SK-N-SH (cell line): ENCODE data around the gene FIZ1. TPM values are rescaled to one million over a fixed set of nuclear protein-coding genes. Genes with fewer than 3 reads are reported as not detected.

Source experiments
- CTCF ChIA-PET: fragments of 300-600, 350-600 bp; formaldehyde crosslinking; extraction: SDS; loops from one replicate; lab custom pipeline; 2021; lab: Yijun Ruan, JAX
- POLR2A ChIA-PET: fragments of 350-600 bp; sonication (Branson Sonifier 250); formaldehyde crosslinking; extraction: SDS; loops from one replicate; lab custom pipeline; 2020; ENCODE audit warnings: antibody characterized with exemption, inconsistent platforms; lab: Yijun Ruan, JAX
- DNase-seq: peaks from one replicate; pipeline ENCODE4 v3.0.0; 2012
- H2AFZ ChIP-seq: fragments of 200-600 bp; sonication (generic); 2 replicates; pipeline ENCODE4 v1.8.1; 2016; ENCODE audit warnings: antibody characterized with exemption, mild to moderate bottlenecking, low read depth
- H3F3A ChIP-seq: fragments of 200-600 bp; sonication (generic); replicated peaks from 2 replicates; pipeline ENCODE3; 2016; ENCODE audit warnings: antibody characterized with exemption, mild to moderate bottlenecking; ENCODE audit not compliant: insufficient read depth
- H3K27ac ChIP-seq, 2 experiments: fragments of 200-500 bp in 1 of 2; fragments of 200-600 bp in 1 of 2; sonication (Bioruptor generic) in 1 of 2; sonication (generic), shearing (Covaris generic) in 1 of 2; 2 replicates each; pipeline versions ENCODE4 v1.5.1 to v1.6.1; 2014 to 2016; ENCODE audit warnings: low read depth in 2 of 2, inconsistent platforms in 1 of 2, low read length in 1 of 2, mild to moderate bottlenecking in 1 of 2, mixed read lengths in 1 of 2
- H3K27me3 ChIP-seq: fragments of 200-600 bp; sonication (generic), shearing (Covaris generic); 2 replicates; pipeline ENCODE4 v1.6.1; 2016; ENCODE audit warnings: mixed run types; ENCODE audit not compliant: insufficient read depth
- H3K36me3 ChIP-seq, 2 experiments: fragments of 200-500 bp in 1 of 2; fragments of 200-600 bp in 1 of 2; sonication (Bioruptor generic) in 1 of 2; sonication (generic) in 1 of 2; replicated peaks in 1 of 2; 2 replicates each; pipeline versions ENCODE3 to v1.5.1; 2014 to 2016; ENCODE audit warnings: low read length in 1 of 2, mild to moderate bottlenecking in 1 of 2; ENCODE audit not compliant: insufficient read depth in 2 of 2, control insufficient read depth in 1 of 2
- H3K4me1 ChIP-seq, 2 experiments: fragments of 200-500 bp in 1 of 2; fragments of 200-600 bp in 1 of 2; sonication (Bioruptor generic) in 1 of 2; sonication (generic), shearing (Covaris generic) in 1 of 2; 2 replicates each; pipeline versions ENCODE4 v1.5.1 to v1.6.1; 2014 to 2016; ENCODE audit warnings: low read depth in 1 of 2, low read length in 1 of 2, mixed run types in 1 of 2; ENCODE audit not compliant: insufficient read depth in 2 of 2, control insufficient read depth in 1 of 2
- H3K4me2 ChIP-seq: fragments of 200-600 bp; sonication (generic), shearing (Covaris generic); 2 replicates; pipeline ENCODE4 v1.6.1; 2017; ENCODE audit warnings: mixed run types
- H3K4me3 ChIP-seq, 2 experiments: fragments of 200-500 bp in 1 of 2; fragments of 200-600 bp in 1 of 2; sonication (Bioruptor generic) in 1 of 2; sonication (generic), shearing (Covaris generic) in 1 of 2; 2 replicates each; pipeline versions ENCODE4 v1.5.1 to v1.8.1; 2014 to 2016; ENCODE audit warnings: low read depth in 2 of 2, inconsistent platforms in 1 of 2, low read length in 1 of 2, mild to moderate bottlenecking in 1 of 2, mixed read lengths in 1 of 2, moderate library complexity in 1 of 2
- H3K79me2 ChIP-seq: fragments of 200-600 bp; sonication (generic); 2 replicates; pipeline ENCODE4 v1.8.1; 2017; ENCODE audit warnings: mild to moderate bottlenecking; ENCODE audit not compliant: insufficient read depth
- H3K9ac ChIP-seq: fragments of 200-600 bp; sonication (generic); 2 replicates; pipeline ENCODE4 v1.6.1; 2017; ENCODE audit warnings: mixed run types
- H3K9me2 ChIP-seq: fragments of 200-600 bp; sonication (generic); 2 replicates; pipeline ENCODE4 v1.6.1; 2017; ENCODE audit warnings: mixed run types
- H3K9me3 ChIP-seq: fragments of 200-600 bp; sonication (generic); 2 replicates; pipeline ENCODE4 v1.6.1; 2017; ENCODE audit warnings: mixed run types, mild to moderate bottlenecking, moderate library complexity
- H4K20me1 ChIP-seq: fragments of 200-600 bp; sonication (generic); 2 replicates; pipeline ENCODE4 v1.6.1; 2017; ENCODE audit warnings: mild to moderate bottlenecking, mixed run types; ENCODE audit not compliant: insufficient read depth
- FOXM1 ChIP-seq: IDR thresholded peaks from 2 replicates; pipeline ENCODE4 v1.4.0; 2012; ENCODE audit warnings: low read depth, mild to moderate bottlenecking
- GABPA ChIP-seq: IDR thresholded peaks from 2 replicates; pipeline ENCODE4 v1.4.0; 2012; ENCODE audit warnings: low read depth, mild to moderate bottlenecking
- JUND ChIP-seq: IDR thresholded peaks from 2 replicates; pipeline ENCODE4 v1.4.0; 2012
- POLR2AphosphoS5 ChIP-seq: IDR thresholded peaks from 2 replicates; pipeline ENCODE4 v1.6.1; 2012; ENCODE audit warnings: low read depth, low read length
- RFX5 ChIP-seq: IDR thresholded peaks from 2 replicates; pipeline ENCODE4 v1.6.1; 2012; ENCODE audit warnings: mild to moderate bottlenecking, improper control_type of control experiment, low read length
- RXRA ChIP-seq: IDR thresholded peaks from 2 replicates; pipeline ENCODE4 v1.4.0; 2012; ENCODE audit warnings: low read depth, mild to moderate bottlenecking, borderline replicate concordance
- SIN3A ChIP-seq: IDR thresholded peaks from 2 replicates; pipeline ENCODE4 v1.6.1; 2012; ENCODE audit warnings: low read depth, mild to moderate bottlenecking, low read length, moderate library complexity, borderline replicate concordance
- TAF1 ChIP-seq: IDR thresholded peaks from 2 replicates; pipeline ENCODE4 v1.6.1; 2012; ENCODE audit warnings: low read depth, mild to moderate bottlenecking, low read length, moderate library complexity, borderline replicate concordance
- WGBS: methylation state at CpG from one replicate; pipeline ENCODE4 v1.1.6; 2017; ENCODE audit warnings: low lambda C conversion rate; 5-methylcytosine and 5-hydroxymethylcytosine counted together
- polyA plus RNA-seq, 3 experiments: library from polyadenylated mRNA; depleted of rRNA; stranded (reverse); fragments of >200 nt; gene quantifications; 2 replicates each; pipeline ENCODE4 v1.2.3, GENCODE V29; 2012
- TF ChIP-seq, protein P1 (sequence below): IDR thresholded peaks from 2 replicates; pipeline ENCODE4 v1.4.0; 2012; ENCODE audit warnings: low read depth
- TF ChIP-seq, protein P2 (sequence below): IDR thresholded peaks from 2 replicates; pipeline ENCODE4; 2012

Gene FIZ1
- polyA plus RNA-seq, 1 of the 3 experiments (the other 2 are of a cell fraction): 5.7 TPM

DNA sequence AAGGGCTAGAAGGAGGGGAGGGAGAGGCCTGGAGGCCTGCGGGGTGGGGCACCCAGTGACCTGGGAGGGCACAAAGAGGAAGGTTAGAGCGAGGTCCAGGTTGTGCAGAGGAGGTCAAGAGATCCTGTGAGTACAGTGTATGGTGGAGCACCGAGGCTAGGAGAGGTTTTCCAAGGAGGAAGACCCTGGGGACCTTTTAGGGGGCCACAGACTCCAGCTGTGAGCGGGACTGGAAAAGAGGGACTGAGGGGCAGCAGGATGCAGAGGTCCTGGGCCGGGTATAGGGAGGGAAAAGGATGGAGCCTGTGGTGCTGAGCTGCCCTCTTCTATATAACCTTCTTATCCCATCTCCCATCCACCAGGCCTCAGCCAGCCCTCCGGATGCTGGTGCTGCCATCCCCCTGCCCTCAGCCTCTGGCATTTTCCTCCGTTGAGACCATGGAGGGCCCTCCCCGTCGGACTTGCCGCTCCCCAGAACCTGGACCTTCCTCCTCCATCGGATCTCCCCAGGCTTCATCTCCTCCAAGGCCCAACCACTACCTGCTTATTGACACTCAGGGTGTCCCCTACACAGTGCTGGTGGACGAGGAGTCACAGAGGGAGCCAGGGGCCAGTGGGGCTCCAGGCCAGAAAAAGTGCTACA, 45.0 kb upstream of the FIZ1 start:
- CTCF ChIA-PET: interaction anchor here (1.2 to 3.9 kb wide), 4 partner anchors 10 to 38 kb away, joined by 3 to 22 read pairs (median 6); no protein-coding TSS in a partner anchor
- peaks cover 73% of the 10 kb centered on the region for H3K79me2 ChIP-seq
- POLR2A ChIA-PET: no interaction called here
- peak overlapping the region; percentile 95 for H3K4me2 ChIP-seq
- TF ChIP-seq POLR2AphosphoS5: peak; percentile 23; the same call in 1 of the 2 replicates
- TF ChIP-seq, protein P1, sequence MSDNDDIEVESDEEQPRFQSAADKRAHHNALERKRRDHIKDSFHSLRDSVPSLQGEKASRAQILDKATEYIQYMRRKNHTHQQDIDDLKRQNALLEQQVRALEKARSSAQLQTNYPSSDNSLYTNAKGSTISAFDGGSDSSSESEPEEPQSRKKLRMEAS: no peak
- H3K36me3 ChIP-seq: peaks cover 3 to 13% of the 10 kb centered on the region in 2 experiments
- peak overlapping the region; percentile 86 for H3K9ac ChIP-seq
- peak overlapping the region in 1 of 2 experiments; percentile 88; a peak in 3 of 4 replicates for H3K27ac ChIP-seq
- H3F3A ChIP-seq: peaks cover 34% of the 10 kb centered on the region
- WGBS: 47% methylated on average over 12 of the region's 12 CpGs
- H3K4me1 ChIP-seq: peaks cover 21 to 49% of the 10 kb centered on the region in 2 experiments; a peak in 2 of 4 replicates
- no peak overlapping the region for H2AFZ ChIP-seq
- no peaks in the 10 kb centered on the region for H3K27me3 ChIP-seq
- H3K9me2 ChIP-seq: no peaks in the 10 kb centered on the region
- no peaks in the 10 kb centered on the region for H4K20me1 ChIP-seq
- peak; percentile 9 for DNase-seq
- peak overlapping the region; percentile 53 to 81 for H3K4me3 ChIP-seq
- no peaks in the 10 kb centered on the region for H3K9me3 ChIP-seq

DNA sequence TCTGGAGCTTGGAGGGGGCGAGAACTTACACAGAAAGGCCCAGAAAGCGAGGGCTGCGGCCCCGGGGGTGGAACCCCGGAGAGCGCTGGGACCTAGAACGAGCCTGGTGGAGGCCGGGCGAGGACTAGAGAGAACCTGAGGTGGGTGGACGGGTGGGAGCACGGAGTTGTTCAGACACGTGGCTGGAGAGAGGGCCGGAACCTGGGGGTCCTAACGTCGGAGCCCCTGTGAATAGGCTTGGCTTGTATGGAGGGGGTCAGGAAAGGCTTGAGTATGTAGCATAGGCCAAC, 44.5 kb upstream of the FIZ1 start:
- POLR2A ChIA-PET: no interaction called here
- H3K9me2 ChIP-seq: no peaks in the 10 kb centered on the region
- no peaks in the 10 kb centered on the region for H4K20me1 ChIP-seq
- no peaks in the 10 kb centered on the region for H3K27me3 ChIP-seq
- peaks cover 38% of the 10 kb centered on the region for H3F3A ChIP-seq
- H3K4me1 ChIP-seq: peaks cover 21 to 47% of the 10 kb centered on the region in 2 experiments; a peak in 2 of 4 replicates
- peaks cover 77% of the 10 kb centered on the region for H3K79me2 ChIP-seq
- H3K4me2 ChIP-seq: peak overlapping the region; percentile 95
- H3K27ac ChIP-seq: peak overlapping the region; percentile 85 to 88; a peak in 3 of 4 replicates
- 0% methylated on average over 13 of the region's 15 CpGs for WGBS
- H3K4me3 ChIP-seq: peak overlapping the region; percentile 53 to 81
- no peak for DNase-seq
- no peak overlapping the region for H2AFZ ChIP-seq
- no peaks in the 10 kb centered on the region for H3K9me3 ChIP-seq
- H3K9ac ChIP-seq: peak overlapping the region; percentile 86
- peaks cover 3 to 13% of the 10 kb centered on the region in 2 experiments for H3K36me3 ChIP-seq
- TF ChIP-seq JUND: no peak
- no peak for TF ChIP-seq GABPA
- TF ChIP-seq, protein P2, sequence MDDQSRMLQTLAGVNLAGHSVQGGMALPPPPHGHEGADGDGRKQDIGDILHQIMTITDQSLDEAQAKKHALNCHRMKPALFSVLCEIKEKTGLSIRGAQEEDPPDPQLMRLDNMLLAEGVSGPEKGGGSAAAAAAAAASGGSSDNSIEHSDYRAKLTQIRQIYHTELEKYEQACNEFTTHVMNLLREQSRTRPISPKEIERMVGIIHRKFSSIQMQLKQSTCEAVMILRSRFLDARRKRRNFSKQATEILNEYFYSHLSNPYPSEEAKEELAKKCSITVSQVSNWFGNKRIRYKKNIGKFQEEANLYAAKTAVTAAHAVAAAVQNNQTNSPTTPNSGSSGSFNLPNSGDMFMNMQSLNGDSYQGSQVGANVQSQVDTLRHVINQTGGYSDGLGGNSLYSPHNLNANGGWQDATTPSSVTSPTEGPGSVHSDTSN: no peak
- TF ChIP-seq FOXM1: no peak
- no peak for TF ChIP-seq TAF1
- TF ChIP-seq POLR2AphosphoS5: no peak
- TF ChIP-seq SIN3A: no peak
- no peak for TF ChIP-seq RFX5
- no peak for TF ChIP-seq RXRA
- CTCF ChIA-PET: interaction anchor here (1.2 to 3.9 kb wide), 3 partner anchors 12 to 37 kb away, joined by 3 to 22 read pairs (median 7); no protein-coding TSS in a partner anchor
